Right forelimb (tissue), 1 donor: ENCODE results near the gene WNK2.

ENCODE experiments used
- DNase-seq: peaks from one replicate; pipeline ENCODE4 v3.0.0-alpha.2; 2018

Gene WNK2

GRCh38 chr9:93280661-93281259 is 96.8 kb downstream of the WNK2 start:
- no peak for DNase-seq

GRCh38 chr9:93286252-93287188 is 102.6 kb downstream of the WNK2 start:
- no peak for DNase-seq

- no peak for DNase-seq
These were observed 103.2 kb downstream of the WNK2 start for GRCh38 chr9:93287189-93287552.

GRCh38 chr9:93287593-93287992 is 103.7 kb downstream of the WNK2 start:
- no peak for DNase-seq

GRCh38 chr9:93288341-93288740 is 104.4 kb downstream of the WNK2 start:
- DNase-seq = no peak

GRCh38 chr9:93288891-93289883 is 105.2 kb downstream of the WNK2 start:
- DNase-seq = no peak

- DNase-seq = no peak
These were observed 106.8 kb downstream of the WNK2 start for GRCh38 chr9:93290495-93291434.

- DNase-seq = no peak
These were observed 107.8 kb downstream of the WNK2 start for GRCh38 chr9:93291536-93292287.

GRCh38 chr9:93292288-93292615 is 108.3 kb downstream of the WNK2 start:
- DNase-seq = no peak

GRCh38 chr9:93292664-93293328 is 108.9 kb downstream of the WNK2 start:
- DNase-seq = no peak

- DNase-seq = no peak
These were observed 110.1 kb downstream of the WNK2 start for GRCh38 chr9:93294011-93294410.

GRCh38 chr9:93295031-93295430 is 111.1 kb downstream of the WNK2 start:
- DNase-seq = no peak

- no peak for DNase-seq
These were observed 111.6 kb downstream of the WNK2 start for GRCh38 chr9:93295456-93296076.

- DNase-seq = no peak
These were observed 113.0 kb downstream of the WNK2 start for GRCh38 chr9:93296889-93297480.

- no peak for DNase-seq
These were observed 113.9 kb downstream of the WNK2 start for GRCh38 chr9:93297659-93298497.

- no peak for DNase-seq
These were observed 114.8 kb downstream of the WNK2 start for GRCh38 chr9:93298498-93299417.

GRCh38 chr9:93299418-93300174 is 115.7 kb downstream of the WNK2 start:
- no peak for DNase-seq
